Muscle of leg (tissue), 11 donors: ENCODE measurements around the gene IQCB1. TPM values are rescaled to one million over a fixed set of nuclear protein-coding genes. Genes with fewer than 3 reads are reported as not detected.

Source experiments
- DNase-seq: peaks from one replicate; pipeline ENCODE4 v3.0.0; 2013
- H3K27ac ChIP-seq: one replicate; pipeline ENCODE4 v1.5.1; 2013; ENCODE audit warnings: mild to moderate bottlenecking, low read length, control low read depth
- H3K27me3 ChIP-seq: one replicate; pipeline ENCODE4 v1.6.1; 2013; ENCODE audit warnings: low read length; ENCODE audit not compliant: control insufficient read depth, insufficient read depth
- H3K36me3 ChIP-seq: one replicate; pipeline ENCODE4 v1.6.1; 2013; ENCODE audit warnings: low read length; ENCODE audit not compliant: control insufficient read depth, insufficient read depth
- H3K4me1 ChIP-seq: one replicate; pipeline ENCODE4 v1.6.1; 2013; ENCODE audit warnings: low read length; ENCODE audit not compliant: control insufficient read depth, insufficient read depth
- H3K4me3 ChIP-seq: one replicate; pipeline ENCODE4 v1.5.1; 2013; ENCODE audit warnings: low read length, control low read depth
- H3K9me3 ChIP-seq: replicated peaks from 2 replicates; pipeline ENCODE4 v1.6.1; 2013; ENCODE audit warnings: low read depth, low read length; ENCODE audit not compliant: control insufficient read depth
- WGBS: methylation state at CpG from one replicate; pipeline ENCODE4 v1.1.5; 2013; ENCODE audit warnings: missing lambda C conversion rate; ENCODE audit not compliant: insufficient coverage; 5-methylcytosine and 5-hydroxymethylcytosine counted together
- polyA plus RNA-seq, 8 donors: library from polyadenylated mRNA; unstranded; fragments of 120-200 nt; gene quantifications; one replicate each; pipeline versions ENCODE4 v1.2.1 to v1.2.3, GENCODE V29; 2013; ENCODE audit warnings: inconsistent platforms in 1 of 8, low replicate concordance in 1 of 8; ENCODE audit not compliant: insufficient read length in 8 of 8, insufficient read depth in 1 of 8
- total RNA-seq: library from RNA; stranded (reverse); fragments of 120-200 nt; gene quantifications from one replicate; pipeline ENCODE4 v1.2.4, GENCODE V29; 2013

Gene IQCB1
- total and polyA plus RNA-seq, 9 donors, result 16.1 to 22.7 (median 18.1) TPM

- H3K4me1 ChIP-seq, result no peaks in the 10 kb centered on the region
- H3K27ac ChIP-seq, result no peak overlapping the region
- H3K36me3 ChIP-seq, result no peaks in the 10 kb centered on the region
- WGBS, result no CpG with 5 or more reads among the region's 5 CpGs
- no peaks in the 10 kb centered on the region for H3K27me3 ChIP-seq
- no peaks in the 10 kb centered on the region for H3K9me3 ChIP-seq
- DNase-seq, result no peak
- no peak overlapping the region for H3K4me3 ChIP-seq
Measured at GRCh38 chr3:121855555-121855954, 20.7 kb upstream of the IQCB1 start.

- WGBS, result no CpG with 5 or more reads among the region's 2 CpGs
- Histone ChIP-seq H3K9me3 (no peaks in the 10 kb centered on the region), H3K27ac (no peak overlapping the region), H3K27me3 (no peaks in the 10 kb centered on the region), H3K36me3 (no peaks in the 10 kb centered on the region), H3K4me3 (no peak overlapping the region), H3K4me1 (no peaks in the 10 kb centered on the region)
- no peak for DNase-seq
Measured at GRCh38 chr3:121852256-121852655, 17.4 kb upstream of the IQCB1 start.

GRCh38 chr3:121844892-121845291 lies 10.0 kb upstream of the IQCB1 start:
- 95% methylated on average over 4 of the region's 7 CpGs for WGBS

GRCh38 chr3:121839962-121840361 lies 5.1 kb upstream of the IQCB1 start:
- Histone ChIP-seq H3K36me3 (no peaks in the 10 kb centered on the region), H3K4me1 (peaks cover 2% of the 10 kb centered on the region), H3K9me3 (no peaks in the 10 kb centered on the region), H3K27me3 (no peaks in the 10 kb centered on the region), H3K4me3 (no peak overlapping the region), H3K27ac (no peak overlapping the region)
- WGBS, result 97% methylated on average over 17 of the region's 23 CpGs
- no peak for DNase-seq

More at GRCh38 chr3:121844892-121845291, 10.0 kb upstream of the IQCB1 start:
- Histone ChIP-seq H3K27me3 (no peaks in the 10 kb centered on the region), H3K36me3 (no peaks in the 10 kb centered on the region), H3K9me3 (no peaks in the 10 kb centered on the region), H3K4me3 (no peak overlapping the region), H3K27ac (no peak overlapping the region), H3K4me1 (no peaks in the 10 kb centered on the region)
- DNase-seq, result no peak

- no peak overlapping the region for H3K4me3 ChIP-seq
- H3K36me3 ChIP-seq, result peaks cover 5% of the 10 kb centered on the region
Measured at GRCh38 chr3:121836481-121836880, 1.6 kb upstream of the IQCB1 start.

GRCh38 chr3:121836064-121836463 lies 1.2 kb upstream of the IQCB1 start:
- Histone ChIP-seq H3K27me3 (no peaks in the 10 kb centered on the region), H3K9me3 (no peaks in the 10 kb centered on the region), H3K36me3 (peaks cover 7% of the 10 kb centered on the region), H3K4me3 (peak overlapping the region; percentile 75), H3K4me1 (peaks cover 7% of the 10 kb centered on the region), H3K27ac (no peak overlapping the region)
- peak; percentile 9 for DNase-seq
- WGBS, result no CpG with 5 or more reads among the region's 4 CpGs

More at GRCh38 chr3:121836481-121836880, 1.6 kb upstream of the IQCB1 start:
- Histone ChIP-seq H3K27me3 (no peaks in the 10 kb centered on the region), H3K4me1 (peaks cover 7% of the 10 kb centered on the region), H3K9me3 (no peaks in the 10 kb centered on the region), H3K27ac (no peak overlapping the region)
- WGBS, result 63% methylated on average over 1 of the region's 3 CpGs
- no peak for DNase-seq

- Histone ChIP-seq H3K36me3 (peaks cover 9% of the 10 kb centered on the region), H3K4me1 (peaks cover 7% of the 10 kb centered on the region), H3K4me3 (peak overlapping the region; percentile 75), H3K27me3 (no peaks in the 10 kb centered on the region), H3K27ac (peak overlapping the region; percentile 85), H3K9me3 (no peaks in the 10 kb centered on the region)
- WGBS, result 0% methylated on average over 9 of the region's 11 CpGs
- DNase-seq, result peak; percentile 40
Measured at GRCh38 chr3:121835465-121835801, 573 bp upstream of the IQCB1 start.

- 3% methylated on average over 7 of the region's 15 CpGs for WGBS
- H3K4me1 ChIP-seq, result peaks cover 7% of the 10 kb centered on the region
- H3K27ac ChIP-seq, result peak overlapping the region; percentile 92
- DNase-seq, result peak; percentile 7
- peak overlapping the region; percentile 75 for H3K4me3 ChIP-seq
- H3K27me3 ChIP-seq, result no peaks in the 10 kb centered on the region
- H3K9me3 ChIP-seq, result no peaks in the 10 kb centered on the region
- H3K36me3 ChIP-seq, result peaks cover 9% of the 10 kb centered on the region
Measured at GRCh38 chr3:121834157-121834670, 646 bp downstream of the IQCB1 start.

- peaks cover 8% of the 10 kb centered on the region for H3K9me3 ChIP-seq
- no peaks in the 10 kb centered on the region for H3K27me3 ChIP-seq
- peaks cover 27% of the 10 kb centered on the region for H3K36me3 ChIP-seq
- WGBS, result no CpG with 5 or more reads among the region's 1 CpG
- no peak overlapping the region for H3K27ac ChIP-seq
- no peak overlapping the region for H3K4me3 ChIP-seq
- no peaks in the 10 kb centered on the region for H3K4me1 ChIP-seq
- no peak for DNase-seq
Measured at GRCh38 chr3:121822973-121823372, 11.9 kb downstream of the IQCB1 start.

GRCh38 chr3:121821421-121822199 lies 13.2 kb downstream of the IQCB1 start:
- no peak overlapping the region for H3K27ac ChIP-seq
- DNase-seq, result no peak
- no peaks in the 10 kb centered on the region for H3K27me3 ChIP-seq
- H3K4me1 ChIP-seq, result no peaks in the 10 kb centered on the region
- 90% methylated on average over 2 of the region's 2 CpGs for WGBS
- no peak overlapping the region for H3K4me3 ChIP-seq
- peaks cover 11% of the 10 kb centered on the region for H3K9me3 ChIP-seq
- H3K36me3 ChIP-seq, result peaks cover 34% of the 10 kb centered on the region
